ENCODE measurements around the gene ZNF362.

ZNF362 gene

DNA sequence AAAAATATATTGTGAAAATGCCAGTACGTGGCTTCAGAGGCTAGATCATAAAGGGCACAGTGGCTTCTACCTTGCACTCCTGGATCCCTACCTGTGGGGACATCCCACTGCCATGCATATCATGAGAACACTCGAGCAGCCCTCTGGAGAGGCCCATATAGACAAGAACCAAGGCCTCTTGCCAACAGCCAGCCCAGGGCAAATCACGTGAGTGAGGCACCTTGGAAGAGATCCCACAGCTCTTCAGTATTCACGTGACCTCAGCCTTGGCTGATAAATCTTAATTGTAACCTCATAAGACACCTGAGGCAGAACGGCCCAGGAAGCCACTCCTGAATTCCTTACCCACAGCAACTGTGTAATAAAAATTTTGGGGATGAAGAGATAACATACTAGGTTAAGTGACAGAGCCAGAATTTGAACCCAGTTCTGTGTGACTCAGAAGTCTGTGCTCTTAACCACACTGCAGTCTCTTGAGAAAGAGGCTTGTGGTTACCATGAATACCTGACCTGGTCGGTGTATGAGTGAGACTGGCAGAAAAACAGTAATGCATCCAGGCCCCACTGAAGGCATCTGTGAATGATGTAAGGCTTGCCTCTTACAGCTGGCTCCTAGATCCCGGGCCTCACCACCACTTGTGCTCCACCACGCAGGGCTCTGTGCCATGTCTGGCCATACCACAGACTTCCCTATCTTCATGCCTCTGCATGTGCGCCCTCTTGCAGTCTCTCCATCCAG, 71.5 kb downstream of the ZNF362 start:
- Histone ChIP-seq H3K4me2 (no peak overlapping the region), H3K27ac (no peak overlapping the region), H3K27me3 (ENCODE audit: insufficient read depth, low read depth) (no peaks in the 10 kb centered on the region), H4K20me1 (ENCODE audit: insufficient read depth) (no peaks in the 10 kb centered on the region), H2AFZ (ENCODE audit: low read depth) (no peak overlapping the region), H3K36me3 (ENCODE audit: insufficient read depth) (no peaks in the 10 kb centered on the region), H3K79me2 (ENCODE audit: insufficient read depth, low read depth) (no peaks in the 10 kb centered on the region), H3K4me3 (IDR thresholded peaks at IDR 0.05; ENCODE audit: insufficient read depth, low read depth, low read length) (no peak overlapping the region), H3K9ac (no peak overlapping the region), H3K4me1 (ENCODE audit: low read depth, poor library complexity, severe bottlenecking) (peaks cover 14% of the 10 kb centered on the region)
- TF ChIP-seq, protein P1, sequence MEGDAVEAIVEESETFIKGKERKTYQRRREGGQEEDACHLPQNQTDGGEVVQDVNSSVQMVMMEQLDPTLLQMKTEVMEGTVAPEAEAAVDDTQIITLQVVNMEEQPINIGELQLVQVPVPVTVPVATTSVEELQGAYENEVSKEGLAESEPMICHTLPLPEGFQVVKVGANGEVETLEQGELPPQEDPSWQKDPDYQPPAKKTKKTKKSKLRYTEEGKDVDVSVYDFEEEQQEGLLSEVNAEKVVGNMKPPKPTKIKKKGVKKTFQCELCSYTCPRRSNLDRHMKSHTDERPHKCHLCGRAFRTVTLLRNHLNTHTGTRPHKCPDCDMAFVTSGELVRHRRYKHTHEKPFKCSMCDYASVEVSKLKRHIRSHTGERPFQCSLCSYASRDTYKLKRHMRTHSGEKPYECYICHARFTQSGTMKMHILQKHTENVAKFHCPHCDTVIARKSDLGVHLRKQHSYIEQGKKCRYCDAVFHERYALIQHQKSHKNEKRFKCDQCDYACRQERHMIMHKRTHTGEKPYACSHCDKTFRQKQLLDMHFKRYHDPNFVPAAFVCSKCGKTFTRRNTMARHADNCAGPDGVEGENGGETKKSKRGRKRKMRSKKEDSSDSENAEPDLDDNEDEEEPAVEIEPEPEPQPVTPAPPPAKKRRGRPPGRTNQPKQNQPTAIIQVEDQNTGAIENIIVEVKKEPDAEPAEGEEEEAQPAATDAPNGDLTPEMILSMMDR (conservative IDR thresholded peaks at IDR 0.05; ENCODE audit: low read depth, low read length): no peak

DNA sequence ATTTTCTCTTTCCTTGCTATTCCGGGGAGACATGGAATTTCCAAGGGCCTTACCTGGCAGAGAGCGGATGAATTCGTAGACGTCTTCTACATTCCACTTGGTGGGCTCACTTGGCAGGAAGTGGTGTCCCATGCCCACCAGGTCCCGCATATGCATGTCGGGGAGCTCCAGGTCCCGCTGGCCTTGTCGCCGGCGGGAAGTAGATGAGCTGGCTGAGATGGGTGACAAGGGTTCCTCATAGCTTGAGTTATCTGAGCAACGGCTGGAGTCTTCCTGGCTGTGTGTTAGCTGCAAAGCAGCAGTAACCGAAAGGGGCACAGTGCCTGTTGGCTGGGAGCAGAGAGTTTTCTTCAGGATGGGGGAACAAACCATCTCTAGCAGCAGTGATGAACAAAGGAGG, 72.5 kb downstream of the ZNF362 start:
- H3K27ac ChIP-seq: no peak overlapping the region
- no peak overlapping the region for H3K9ac ChIP-seq
- H3K27me3 ChIP-seq (ENCODE audit: insufficient read depth, low read depth): no peaks in the 10 kb centered on the region
- H3K4me1 ChIP-seq (ENCODE audit: low read depth, poor library complexity, severe bottlenecking): peaks cover 14% of the 10 kb centered on the region
- H3K79me2 ChIP-seq (ENCODE audit: insufficient read depth, low read depth): no peaks in the 10 kb centered on the region
- H4K20me1 ChIP-seq (ENCODE audit: insufficient read depth): no peaks in the 10 kb centered on the region
- H3K4me2 ChIP-seq: no peak overlapping the region
- H2AFZ ChIP-seq (ENCODE audit: low read depth): no peak overlapping the region
- TF ChIP-seq, protein P1 (conservative IDR thresholded peaks at IDR 0.05; ENCODE audit: low read depth, low read length): no peak
- H3K4me3 ChIP-seq (IDR thresholded peaks at IDR 0.05; ENCODE audit: insufficient read depth, low read depth, low read length): no peak overlapping the region
- no peaks in the 10 kb centered on the region for H3K36me3 ChIP-seq (ENCODE audit: insufficient read depth)

DNA sequence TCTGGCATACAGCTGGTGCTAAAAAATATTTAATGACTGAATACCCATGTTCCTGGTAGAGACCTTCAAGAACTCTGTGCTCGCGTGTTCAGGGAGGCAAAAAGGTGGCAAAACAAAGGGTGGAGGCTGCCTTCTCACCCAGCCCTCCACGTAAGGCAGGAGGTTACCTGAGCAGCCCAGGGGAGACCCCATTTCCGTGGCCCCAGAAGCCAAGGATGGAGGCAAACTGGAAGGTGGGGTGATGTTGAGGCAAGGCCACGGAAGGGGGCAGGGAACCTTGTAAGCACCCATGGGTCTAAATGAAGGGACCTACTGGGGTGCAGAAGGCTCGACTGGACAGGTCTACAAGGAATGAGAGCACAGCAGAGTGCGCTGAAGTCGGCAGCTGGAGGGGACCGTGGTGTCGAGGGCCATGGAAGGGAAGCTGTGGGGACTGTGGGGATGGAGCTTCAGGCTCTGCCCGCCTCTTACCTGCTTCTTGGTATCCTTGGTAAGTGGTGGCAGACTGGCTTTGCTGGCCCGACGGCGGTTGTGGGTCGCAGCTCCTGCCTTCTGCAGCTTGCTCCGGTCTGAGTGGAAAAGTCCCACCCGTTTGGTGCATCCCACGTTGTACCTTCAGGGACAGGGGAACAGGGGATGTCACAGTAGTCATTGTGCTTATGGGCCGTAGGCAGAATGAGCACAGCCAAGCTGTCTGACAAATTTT, 73.5 kb downstream of the ZNF362 start:
- no peak overlapping the region for H3K9ac ChIP-seq
- no peaks in the 10 kb centered on the region for H3K79me2 ChIP-seq (ENCODE audit: insufficient read depth, low read depth)
- H3K27ac ChIP-seq: no peak overlapping the region
- no peak overlapping the region for H2AFZ ChIP-seq (ENCODE audit: low read depth)
- H4K20me1 ChIP-seq (ENCODE audit: insufficient read depth): no peaks in the 10 kb centered on the region
- H3K36me3 ChIP-seq (ENCODE audit: insufficient read depth): no peaks in the 10 kb centered on the region
- peaks cover 14% of the 10 kb centered on the region for H3K4me1 ChIP-seq (ENCODE audit: low read depth, poor library complexity, severe bottlenecking)
- TF ChIP-seq, protein P1 (conservative IDR thresholded peaks at IDR 0.05; ENCODE audit: low read depth, low read length): no peak
- no peaks in the 10 kb centered on the region for H3K27me3 ChIP-seq (ENCODE audit: insufficient read depth, low read depth)
- no peak overlapping the region for H3K4me3 ChIP-seq (IDR thresholded peaks at IDR 0.05; ENCODE audit: insufficient read depth, low read depth, low read length)
- H3K4me2 ChIP-seq: no peak overlapping the region

DNA sequence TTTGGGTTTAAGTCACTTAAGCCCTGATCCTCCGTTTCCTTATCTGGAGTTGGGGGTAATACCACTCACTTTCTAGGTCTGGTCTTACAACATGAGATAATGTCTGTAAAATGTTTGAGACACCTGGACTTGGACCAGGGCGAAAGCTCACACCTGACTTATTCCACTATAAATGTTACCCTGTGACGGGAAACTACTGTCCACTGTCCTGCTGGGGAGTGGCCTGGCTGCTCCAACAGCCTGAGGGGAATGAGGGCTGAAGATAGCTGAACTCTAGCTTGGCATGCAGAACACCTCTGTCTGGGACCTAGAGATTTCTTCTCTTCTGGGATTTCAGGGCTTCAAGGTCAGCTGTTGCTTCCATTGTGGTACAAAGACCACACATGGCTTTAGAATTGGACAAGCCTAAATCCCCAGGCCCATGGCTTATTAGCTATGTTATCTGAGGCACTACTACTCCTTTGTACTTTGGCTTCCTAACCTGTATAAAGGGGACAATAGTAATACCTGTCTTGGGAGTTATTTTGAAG, 74.1 kb downstream of the ZNF362 start:
- Histone ChIP-seq H4K20me1 (ENCODE audit: insufficient read depth) (no peaks in the 10 kb centered on the region), H3K36me3 (ENCODE audit: insufficient read depth) (no peaks in the 10 kb centered on the region), H3K9ac (no peak overlapping the region), H3K27me3 (ENCODE audit: insufficient read depth, low read depth) (no peaks in the 10 kb centered on the region), H3K79me2 (ENCODE audit: insufficient read depth, low read depth) (no peaks in the 10 kb centered on the region), H2AFZ (ENCODE audit: low read depth) (no peak overlapping the region), H3K4me2 (no peak overlapping the region), H3K27ac (no peak overlapping the region), H3K4me3 (IDR thresholded peaks at IDR 0.05; ENCODE audit: insufficient read depth, low read depth, low read length) (no peak overlapping the region), H3K4me1 (ENCODE audit: low read depth, poor library complexity, severe bottlenecking) (peaks cover 14% of the 10 kb centered on the region)
- TF ChIP-seq, protein P1 (conservative IDR thresholded peaks at IDR 0.05; ENCODE audit: low read depth, low read length): no peak

All from KMS-11 (cell line).